ENCODE measurements around the gene CSNK1A1L.

The CSNK1A1L gene

DNA sequence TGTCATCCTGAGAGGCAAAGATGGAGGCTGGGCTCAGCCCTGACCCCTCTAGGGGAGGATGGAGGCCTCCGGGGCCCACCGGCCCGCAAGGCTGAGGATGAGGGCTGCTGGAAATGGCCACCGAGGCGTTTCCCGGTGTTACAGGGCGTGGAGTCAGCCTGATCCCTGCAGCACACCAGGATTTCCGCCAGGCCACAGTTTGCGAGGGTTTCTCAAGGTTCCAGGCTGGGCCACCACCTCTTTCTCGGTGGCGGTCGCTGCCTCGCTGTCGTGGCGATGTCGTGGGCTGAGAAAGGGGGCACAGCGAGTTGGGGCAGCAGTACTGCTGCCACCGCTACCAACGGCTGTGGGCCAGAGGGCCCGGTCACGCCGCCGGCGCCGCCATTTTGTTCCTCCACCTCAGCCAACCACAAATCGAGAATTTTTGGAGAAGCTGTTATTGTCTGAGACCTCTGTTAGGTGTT, at the start of gene CSNK1A1L:
Gene CSNK1A1L (minus strand): TSS at position 414 of the 464 bp plus-strand sequence. CDS start 408 bp downstream, at position 6.
- no peak for DNase-seq

DNA sequence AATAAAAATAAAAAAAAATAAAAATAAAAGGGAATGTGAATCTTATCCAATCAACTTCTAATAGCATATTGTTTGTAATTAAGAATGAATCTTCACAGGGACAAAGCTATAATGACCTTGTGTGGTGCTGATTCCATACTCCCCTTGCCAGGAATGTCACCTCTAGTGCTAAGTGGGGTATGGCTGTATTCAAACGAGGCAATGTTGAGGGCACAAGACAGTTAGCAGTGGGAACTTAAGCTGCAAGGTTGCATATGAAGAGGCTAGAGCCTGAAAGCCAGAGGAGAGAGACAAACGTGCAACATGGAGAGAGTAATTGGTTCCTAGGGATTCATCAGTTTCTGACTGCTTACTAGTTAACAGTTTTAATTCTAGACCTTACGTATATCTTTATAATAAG, 43.9 kb upstream of the CSNK1A1L start:
- no peak for DNase-seq

DNA sequence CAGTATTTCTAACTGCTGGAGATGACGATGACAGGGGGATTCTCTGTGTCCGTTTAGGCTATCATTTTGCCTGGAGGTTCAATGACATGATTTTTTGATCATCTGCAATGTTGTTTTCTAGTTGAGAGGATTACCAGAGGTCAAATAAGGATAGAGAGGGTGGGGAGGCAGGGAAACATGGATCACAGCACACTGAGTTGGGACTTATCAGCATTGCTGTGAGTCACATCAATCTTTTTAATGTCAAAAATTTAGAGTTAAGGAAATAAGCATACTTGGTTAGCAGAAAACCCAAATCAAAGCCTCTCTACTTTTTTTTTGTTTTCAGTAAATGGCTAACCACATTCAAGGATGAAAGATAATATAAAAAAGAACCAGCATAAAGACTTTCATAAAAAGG, 43.0 kb upstream of the CSNK1A1L start:
- DNase-seq: no peak

DNA sequence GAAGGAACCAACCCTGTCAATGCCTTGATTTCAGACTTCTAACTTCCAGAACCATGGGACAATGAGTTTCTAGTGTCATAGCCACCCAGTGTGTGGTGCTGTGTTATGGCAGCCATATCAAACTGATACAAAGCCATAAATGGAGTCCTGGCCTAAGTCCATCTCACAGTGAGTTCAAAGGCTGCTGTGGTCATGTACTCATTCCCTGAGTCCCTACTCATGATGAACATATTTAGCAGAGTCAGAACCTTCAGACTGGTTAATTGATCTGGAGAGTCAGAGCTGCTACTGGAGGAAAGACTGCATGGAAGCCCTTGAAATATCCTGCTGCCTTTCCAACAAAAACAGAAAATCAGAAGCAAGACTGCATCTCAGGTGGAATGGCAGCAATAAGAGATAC, 39.2 kb upstream of the CSNK1A1L start:
- DNase-seq: no peak

DNA sequence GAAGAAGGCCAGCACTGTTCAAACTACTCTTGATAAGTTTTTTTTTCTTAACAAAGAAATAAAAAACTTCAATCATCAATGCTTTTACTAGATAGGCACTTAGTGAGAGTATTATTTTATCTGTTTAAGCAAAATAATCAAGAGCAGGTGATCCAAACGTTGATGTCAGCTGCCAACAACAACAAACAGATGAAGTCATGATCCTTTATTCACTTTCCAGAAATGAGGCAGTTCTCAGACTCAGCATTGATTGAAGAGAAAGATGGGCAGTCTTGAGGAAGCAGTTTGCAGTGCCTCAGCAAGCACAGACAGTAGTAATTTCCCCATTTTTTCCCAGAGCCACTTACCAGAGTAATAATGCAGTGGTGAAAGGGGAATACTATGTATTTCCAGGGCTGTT, 38.4 kb upstream of the CSNK1A1L start:
- no peak for DNase-seq

DNA sequence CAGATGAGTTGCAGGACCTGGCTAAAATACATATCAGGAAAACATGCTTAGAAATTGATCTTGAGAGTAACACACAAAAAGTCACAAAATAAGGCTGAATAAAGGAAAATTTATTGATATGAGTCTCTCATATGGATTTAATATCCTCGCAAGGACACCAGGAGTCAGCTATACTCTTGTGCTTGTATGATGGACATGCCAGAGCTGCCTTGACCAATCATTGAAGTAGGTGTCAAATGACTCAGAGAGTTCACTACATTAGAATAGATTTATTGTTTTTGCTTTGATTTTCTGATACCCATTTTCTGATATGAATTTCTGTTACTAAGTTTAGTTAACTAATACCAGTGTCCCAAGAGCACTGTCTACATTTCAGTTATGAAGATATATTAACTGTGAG, 37.4 kb upstream of the CSNK1A1L start:
- no peak for DNase-seq

DNA sequence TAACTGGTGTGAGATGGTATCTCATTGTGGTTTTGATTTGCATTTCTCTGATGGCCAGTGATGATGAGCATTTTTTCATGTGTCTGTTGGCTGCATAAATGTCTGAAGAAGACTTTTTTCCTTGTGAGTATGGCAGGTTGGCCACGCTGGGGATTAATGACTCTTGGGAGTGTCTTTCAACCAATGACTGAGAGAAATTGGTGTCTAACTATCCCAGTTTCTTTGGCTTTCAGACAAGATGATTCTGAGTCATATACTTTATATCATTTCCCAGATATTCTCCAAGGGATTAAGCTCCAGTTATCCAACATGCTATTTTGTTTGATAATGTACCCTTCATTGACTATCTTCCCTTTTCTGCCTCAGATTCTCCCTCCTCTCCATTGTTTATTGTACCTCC, 35.5 kb upstream of the CSNK1A1L start:
- no peak for DNase-seq

DNA sequence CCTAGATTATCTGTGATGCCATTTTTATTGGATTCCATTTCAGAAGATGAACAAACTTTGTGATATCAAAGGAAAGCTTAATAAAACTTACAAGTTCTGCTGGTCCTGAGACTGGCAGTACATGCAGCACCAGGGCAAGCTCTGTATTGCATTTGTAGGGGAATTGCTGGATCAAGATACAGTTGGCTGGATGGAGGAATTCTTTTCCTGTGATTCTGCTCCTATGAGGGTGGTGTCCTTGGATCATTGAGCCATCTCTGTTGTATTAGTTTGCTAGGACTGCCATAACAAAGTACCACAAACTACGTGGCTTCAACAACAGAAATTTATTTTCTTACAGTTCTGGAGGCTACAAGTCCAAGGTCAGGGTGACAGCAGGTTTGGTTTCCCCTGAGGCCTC, 33.9 kb upstream of the CSNK1A1L start:
- no peak for DNase-seq

DNA sequence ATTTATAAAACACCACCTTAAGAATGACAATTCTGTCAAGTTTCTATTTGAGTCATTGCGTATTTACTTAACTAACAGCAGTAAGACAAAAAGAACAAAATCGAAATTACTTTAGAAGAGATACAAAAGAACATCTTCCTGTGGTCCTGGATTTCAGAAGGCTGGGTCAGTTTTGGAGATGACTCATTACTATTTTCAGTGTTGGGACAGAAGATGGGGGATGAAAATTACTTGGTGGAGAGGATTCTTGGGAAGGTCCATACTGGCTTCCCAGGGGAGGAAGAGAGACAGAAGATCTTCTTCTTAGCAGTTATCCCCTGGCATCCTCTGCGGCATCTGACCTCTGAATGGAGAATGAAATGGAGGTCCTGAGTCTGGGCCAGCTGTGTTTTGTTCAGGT, 33.5 kb upstream of the CSNK1A1L start:
- no peak for DNase-seq

DNA sequence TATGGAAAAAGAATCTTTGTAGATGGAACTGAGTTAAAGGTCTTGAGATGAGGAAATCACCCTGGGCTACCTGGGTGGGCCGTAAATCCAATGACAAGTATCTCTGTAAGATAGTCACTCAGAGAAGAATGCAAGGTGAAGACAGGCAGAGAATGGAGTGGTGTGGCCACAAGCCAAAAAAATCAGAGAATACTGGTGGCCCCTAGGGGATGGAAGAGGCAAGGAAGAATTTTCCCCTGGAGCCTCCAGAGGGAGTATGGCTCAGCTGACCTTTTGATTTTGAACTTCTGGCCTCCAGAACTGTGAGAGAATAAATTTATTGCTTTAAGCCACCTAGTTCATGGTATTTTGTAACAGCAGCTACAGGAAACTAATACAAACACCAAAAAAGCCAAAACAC, 32.7 kb upstream of the CSNK1A1L start:
- peak; percentile 37 for DNase-seq

DNA sequence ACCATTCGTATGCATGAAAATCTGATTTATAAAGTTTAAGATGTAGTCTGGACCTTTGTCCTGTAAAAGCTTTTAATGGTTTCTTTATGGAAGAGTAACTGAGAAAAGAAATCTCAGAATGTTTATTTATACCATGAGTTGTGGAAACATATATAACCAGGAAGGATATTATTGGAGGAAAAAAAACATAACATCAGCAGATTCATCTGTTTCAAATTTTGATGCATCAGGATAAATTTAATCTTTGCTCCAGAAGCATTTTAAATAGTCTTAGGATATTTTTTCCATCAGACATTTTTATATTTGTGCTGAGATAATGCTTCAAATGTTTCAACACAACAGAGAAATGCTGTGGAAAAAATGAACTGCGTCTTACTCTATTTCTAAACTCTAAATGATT, 31.2 kb upstream of the CSNK1A1L start:
- DNase-seq: no peak

DNA sequence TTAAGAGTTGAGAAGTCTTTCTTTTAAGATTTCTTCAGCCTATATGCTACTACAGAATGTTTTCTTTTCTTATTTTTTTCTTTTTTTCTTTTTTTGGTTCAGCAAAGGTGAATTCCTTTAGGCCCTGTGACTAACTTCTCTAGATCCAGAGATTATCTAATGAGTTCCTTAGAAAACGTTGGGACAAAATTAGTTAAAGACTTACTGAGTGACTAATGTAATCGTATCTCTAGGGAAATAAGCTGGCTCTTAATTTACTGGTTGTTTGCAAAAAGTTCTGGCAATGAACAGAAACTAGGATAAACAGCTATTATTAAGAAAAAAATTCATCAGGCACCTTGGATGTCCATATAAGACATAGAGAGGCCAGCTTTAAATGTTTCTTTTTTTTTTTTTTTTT, 30.7 kb upstream of the CSNK1A1L start:
- no peak for DNase-seq

DNA sequence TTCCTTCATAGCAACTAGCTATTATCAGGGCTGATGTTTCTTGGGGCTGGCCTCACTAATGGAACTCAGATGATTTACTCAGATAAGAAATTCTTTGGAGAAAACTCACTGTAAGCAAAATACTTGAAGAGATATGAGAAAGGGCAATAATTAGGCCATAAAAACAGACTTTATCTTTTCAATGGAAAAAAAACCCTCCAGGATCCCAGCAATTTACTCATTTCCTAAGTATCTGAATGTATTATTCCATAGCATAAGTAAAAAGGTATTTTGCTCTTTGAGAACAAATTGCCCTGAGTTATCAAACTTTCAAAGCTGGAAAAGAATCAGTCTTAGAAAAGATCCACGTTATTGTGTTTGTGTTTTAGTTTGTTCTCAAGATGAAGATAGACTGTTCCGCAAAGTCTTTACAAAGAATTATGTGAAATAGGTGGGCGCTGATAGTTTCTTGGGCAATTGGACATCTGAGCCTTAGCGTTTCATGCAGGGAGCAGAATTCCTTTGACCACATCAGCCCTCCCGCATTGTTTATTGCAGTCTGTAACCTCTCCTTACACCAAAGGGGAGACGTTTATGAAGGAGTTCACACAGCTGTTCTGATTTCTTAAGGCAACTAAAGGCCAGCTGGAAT, 29.1 kb upstream of the CSNK1A1L start:
- no peak for DNase-seq

DNA sequence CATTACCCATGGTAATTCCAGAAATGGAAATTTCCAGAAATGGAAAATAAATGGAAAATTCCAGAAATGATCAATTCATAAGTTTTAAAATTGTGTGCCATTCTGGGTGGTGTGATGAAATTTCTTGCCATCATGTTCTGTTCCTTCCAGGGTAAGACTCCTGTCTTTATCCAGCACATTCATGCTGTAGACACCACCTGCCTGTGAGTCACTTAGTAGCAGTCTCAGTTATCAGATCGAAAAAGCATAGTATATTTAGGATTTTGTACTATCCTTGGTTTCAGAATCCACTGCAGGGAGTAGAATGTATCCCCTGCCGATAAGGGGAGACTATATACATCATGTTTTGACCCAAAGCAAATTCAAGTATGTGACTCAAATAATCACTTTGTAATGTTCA, 26.7 kb upstream of the CSNK1A1L start:
- DNase-seq: no peak

DNA sequence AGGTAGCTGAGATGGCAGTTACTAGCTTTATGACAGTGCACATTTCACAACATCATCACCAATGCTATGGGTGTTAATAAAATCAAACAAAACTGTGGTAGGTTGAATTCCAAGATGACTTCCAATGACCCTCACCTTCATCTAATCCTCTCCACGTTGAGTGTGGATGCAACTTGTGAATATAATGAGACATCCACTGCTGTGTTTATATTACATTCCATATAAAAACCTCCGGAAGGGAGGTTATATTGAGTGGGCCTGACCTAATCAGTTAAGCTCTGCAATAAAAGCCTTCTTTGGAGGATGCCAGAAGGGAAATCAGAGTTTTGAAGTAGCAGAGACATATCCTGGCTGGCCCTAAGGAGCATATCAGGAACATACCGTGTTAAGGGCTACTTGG, 25.6 kb upstream of the CSNK1A1L start:
- DNase-seq: no peak

DNA sequence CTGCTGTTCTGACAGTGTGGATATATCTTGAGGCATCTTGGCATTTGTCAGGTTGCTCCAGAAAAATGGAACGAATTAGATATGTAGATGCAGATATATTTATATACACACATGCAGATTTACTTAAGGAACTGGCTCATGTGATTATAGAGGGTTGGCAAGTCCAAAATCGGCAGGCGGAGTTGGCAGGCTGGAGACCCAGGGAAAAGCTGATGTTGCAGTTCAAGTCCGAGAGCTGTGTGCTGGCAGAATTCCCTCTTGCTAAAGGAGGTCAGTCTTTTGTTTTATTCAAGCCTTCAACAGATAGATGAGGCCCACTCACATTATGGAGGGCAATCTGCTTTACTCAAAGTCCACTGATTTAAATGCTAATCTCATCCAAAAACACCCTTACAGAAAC, 24.4 kb upstream of the CSNK1A1L start:
- no peak for DNase-seq

DNA sequence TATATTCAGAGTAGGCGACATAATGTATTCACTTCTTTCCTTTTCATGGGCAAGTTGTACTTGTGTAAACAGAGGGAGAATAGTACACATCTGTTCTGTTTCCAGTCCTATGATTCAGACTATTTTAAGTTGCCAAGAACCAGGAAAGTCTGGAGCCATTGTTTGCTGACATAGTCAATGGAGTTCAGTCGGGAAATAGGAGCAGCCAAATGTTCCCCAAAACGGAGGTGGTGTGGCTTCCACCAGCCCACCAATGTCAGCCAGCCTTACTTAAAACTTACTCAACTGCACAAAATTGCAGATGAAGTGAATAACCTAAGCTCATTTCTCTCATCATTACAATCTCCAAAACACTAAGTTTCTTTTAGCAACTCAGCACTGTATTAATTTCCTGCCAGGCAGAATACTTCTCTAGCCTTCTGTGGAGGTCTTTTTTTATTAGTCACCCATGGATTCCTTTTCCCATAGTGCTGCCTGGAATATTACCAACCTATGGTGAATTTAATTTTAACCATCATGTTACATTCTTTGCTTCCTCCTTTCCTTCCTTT, 22.3 kb upstream of the CSNK1A1L start:
- DNase-seq: peak; percentile 47

DNA sequence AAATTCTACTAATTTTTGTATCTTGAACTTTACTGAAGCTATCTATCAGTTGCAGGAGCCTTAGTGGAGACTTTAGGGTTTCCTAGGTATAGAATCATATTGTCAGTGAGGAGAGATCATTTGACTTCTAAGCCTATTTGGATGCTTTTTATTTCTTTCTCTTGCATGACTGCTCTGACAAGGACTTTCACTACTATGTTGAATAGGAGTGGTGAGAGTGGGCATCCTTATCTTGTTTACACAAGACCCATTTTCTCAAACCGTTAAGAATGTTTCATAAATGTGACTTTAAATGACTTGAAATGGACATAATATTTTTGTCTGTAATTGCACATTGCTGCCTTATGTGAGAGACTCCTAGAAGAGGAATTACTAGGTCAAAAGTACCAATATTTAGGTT, 17.9 kb upstream of the CSNK1A1L start:
- no peak for DNase-seq

DNA sequence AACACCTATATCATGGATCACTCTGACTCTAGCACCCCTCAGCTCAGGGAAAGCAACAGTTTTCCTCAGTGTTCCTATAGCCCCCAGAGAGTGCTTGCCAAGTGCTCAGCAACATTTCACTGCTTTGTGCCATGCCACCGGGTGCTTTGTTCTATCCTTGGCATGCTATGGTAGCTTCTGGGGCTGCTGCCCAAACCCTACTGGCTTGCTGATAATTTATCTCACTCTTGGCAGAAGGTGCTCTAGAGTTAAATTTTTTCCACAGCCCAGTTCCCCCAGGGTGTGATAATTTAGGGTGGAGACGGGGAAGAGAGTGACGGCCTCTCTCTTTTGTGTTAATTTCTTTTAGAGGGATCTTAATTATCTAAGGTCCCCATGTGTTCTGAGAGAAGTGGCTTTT, 12.6 kb upstream of the CSNK1A1L start:
- DNase-seq: no peak

DNA sequence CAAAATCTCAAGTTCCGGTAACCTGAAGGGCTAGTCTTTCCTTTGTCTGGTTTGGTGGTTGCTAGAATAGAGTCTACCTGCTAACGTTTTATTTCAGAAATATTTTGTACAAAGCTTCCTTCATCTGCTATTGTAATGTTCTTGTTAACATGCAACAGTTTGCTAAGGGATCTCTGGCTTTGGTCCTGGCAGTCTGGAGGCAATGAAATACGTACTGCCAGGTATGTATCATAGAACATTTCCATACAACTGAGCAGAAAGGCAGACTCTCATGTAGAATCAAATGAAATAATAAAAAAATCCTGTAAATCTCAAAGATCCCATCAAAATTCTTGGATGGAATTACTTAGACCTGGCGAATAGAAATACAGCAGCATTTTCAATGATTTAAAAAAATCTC, 8.8 kb upstream of the CSNK1A1L start:
- DNase-seq: no peak

DNA sequence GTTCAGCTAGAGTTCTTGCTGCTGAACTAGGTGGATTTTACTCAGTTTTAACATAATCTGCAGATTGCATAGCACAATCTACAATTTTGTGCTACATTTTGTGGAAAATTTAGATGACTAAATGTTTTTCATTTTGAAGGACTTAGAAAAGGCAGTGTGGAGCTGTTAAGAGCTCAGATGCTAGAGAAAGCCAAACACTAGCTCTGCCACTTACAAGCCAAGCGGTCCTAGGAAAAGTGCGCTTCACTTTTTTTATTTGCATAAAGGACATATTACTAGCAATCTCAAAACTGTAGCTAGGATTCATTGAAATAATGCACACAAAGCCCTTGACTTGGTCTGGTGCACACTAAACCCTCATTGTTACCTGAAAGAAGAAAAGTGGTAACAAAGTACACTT, 8.1 kb upstream of the CSNK1A1L start:
- peak; percentile 68 for DNase-seq

DNA sequence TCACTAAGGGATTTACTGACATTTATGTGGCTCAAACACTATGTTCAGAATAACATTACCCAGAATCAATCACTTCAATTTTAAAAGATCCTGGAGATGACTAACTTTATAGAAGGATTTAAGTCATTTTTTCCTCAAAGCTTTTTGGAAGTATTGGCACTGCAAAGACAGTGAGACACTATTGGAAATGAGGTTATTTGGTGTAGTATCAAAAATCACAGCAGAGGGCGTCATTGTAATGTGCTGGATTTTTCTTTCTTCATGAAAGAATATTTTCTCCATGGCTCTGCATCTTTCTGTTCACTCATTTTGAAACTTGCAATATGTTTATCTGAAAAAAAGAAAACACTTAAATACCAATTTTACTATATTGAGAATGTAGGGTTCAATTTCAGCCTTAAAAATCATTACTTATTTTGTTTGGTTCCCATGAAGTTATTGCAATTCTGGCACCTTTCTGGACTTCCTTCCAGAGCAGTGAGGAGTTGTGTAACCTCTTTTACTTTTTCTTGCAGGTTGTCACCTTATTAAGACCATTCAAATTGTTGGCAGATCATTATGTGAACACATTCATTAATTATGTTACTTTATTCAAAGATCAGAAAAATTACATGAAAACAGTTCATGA, 3.7 kb upstream of the CSNK1A1L start:
- peak; percentile 67 for DNase-seq

DNA sequence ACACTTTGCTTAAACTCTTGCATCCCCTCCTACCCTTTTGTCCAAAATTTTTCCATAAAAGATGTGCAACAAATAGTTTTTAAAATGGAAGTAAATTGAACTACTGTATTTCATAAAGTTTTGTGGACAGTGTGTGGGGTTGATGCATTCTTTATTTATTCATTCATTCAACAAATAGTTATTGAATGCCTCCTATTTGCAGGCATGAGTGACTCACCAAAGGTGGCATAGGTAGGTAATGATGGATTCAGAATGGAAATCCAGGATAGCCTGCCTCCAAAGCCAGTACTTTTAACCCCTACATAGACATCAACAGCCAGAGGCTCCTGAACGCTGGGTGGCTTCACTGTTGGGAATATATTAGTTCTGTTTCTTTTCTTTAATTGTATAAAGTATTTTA, 2.4 kb upstream of the CSNK1A1L start:
- DNase-seq: no peak

DNA sequence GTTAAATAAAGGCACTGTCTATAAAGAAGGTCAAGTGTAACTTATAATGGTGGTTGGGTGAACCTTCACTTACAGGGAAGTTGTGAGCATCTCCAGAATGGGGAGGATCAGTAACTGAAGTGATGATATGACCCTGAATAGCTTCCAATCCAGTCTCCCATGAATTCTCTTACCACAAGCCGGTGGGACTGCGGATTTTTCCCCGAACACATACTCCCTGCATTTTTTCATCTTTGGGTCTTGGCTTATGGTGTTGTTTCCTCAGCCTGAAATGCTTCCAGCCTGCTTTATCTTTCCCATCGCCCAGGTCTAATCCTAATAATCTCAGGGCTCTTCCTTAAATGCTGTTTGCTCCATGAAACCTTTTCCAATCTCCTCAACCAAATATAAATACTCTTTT, 2.0 kb upstream of the CSNK1A1L start:
- DNase-seq: no peak

DNA sequence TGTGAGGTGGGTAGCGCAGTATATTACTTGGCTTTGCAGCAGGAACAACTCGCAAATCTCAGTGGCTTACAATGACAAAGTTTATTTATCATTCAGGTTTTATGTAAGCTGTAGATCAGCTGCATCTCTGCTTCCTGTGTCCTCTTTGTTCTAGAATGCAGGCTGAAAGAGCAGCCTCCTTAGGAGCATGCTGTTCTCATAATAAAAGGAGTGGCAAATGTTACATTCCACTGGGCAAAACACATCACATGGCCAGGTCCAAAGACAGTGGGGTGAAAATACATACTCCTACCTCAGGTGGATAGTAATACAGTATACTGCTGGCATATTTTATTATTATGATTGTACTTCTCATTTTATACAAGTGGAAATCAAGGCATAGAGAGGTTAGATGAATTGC, 1.2 kb upstream of the CSNK1A1L start:
- DNase-seq: no peak

Data from DMS53 (cell line).